ENCODE measurements around the gene ZNF566.

ZNF566 gene

DNA sequence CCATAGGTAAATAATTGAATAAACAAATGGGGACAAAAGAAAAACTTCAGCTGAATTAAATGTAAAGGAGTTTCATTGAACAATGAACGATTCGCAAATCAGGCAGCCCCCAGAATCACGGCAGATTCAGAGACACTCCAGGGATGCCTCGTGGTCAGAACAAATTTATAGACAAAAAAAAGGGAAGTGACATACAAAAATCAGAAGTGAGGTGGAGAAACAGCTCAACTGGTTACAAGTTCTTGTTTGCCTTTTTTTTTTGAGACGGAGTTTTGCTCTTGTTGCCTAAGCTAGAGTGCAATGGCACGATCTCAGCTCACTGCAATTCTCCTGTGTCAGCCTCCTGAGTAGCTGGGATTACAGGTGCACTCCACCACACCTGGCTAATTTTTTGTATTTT lies 5.7 kb downstream of the ZNF566 start (continued):
- TF ChIP-seq GLIS3 (CRISPR knock-in tag; IDR thresholded peaks at IDR 0.05) (no peak), ZNF565 (CRISPR knock-in tag; conservative IDR thresholded peaks at IDR 0.05; ENCODE audit: low read depth) (no peak), TCF4 (CRISPR knock-in tag; IDR thresholded peaks at IDR 0.05; ENCODE audit: borderline replicate concordance) (no peak), RARB (CRISPR knock-in tag; IDR thresholded peaks at IDR 0.05) (no peak), SNAI2 (CRISPR knock-in tag; IDR thresholded peaks at IDR 0.05) (no peak), ZFP3 (CRISPR knock-in tag; IDR thresholded peaks at IDR 0.05) (no peak), ISL1 (CRISPR knock-in tag; IDR thresholded peaks at IDR 0.05) (no peak), ARNTL (CRISPR knock-in tag; IDR thresholded peaks at IDR 0.05; ENCODE audit: borderline replicate concordance, low read depth) (no peak)

DNA sequence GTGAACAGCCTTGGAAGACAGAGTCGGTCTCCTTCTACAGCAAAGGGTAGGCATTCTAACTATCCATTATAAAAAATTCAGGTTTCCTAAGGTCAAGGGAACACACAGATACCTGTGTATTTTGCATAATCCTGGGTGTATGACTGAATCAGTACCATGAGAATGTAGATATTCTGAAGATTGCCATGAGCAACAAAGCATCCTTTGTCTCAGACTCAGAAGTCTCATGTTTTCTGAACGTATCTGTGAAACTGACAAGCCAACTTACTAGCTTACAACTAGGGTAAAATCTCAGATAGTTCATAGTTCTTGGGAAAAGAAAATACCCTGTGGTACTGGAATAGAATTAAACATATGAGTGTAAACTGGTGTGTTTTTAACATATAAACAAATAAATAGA lies 6.5 kb downstream of the ZNF566 start:
- no peak for TF ChIP-seq ZNF8 (CRISPR knock-in tag; IDR thresholded peaks at IDR 0.05)
- no peak for TF ChIP-seq TOX (CRISPR knock-in tag; IDR thresholded peaks at IDR 0.05; ENCODE audit: borderline replicate concordance)
- ATAC-seq: no peak

DNA sequence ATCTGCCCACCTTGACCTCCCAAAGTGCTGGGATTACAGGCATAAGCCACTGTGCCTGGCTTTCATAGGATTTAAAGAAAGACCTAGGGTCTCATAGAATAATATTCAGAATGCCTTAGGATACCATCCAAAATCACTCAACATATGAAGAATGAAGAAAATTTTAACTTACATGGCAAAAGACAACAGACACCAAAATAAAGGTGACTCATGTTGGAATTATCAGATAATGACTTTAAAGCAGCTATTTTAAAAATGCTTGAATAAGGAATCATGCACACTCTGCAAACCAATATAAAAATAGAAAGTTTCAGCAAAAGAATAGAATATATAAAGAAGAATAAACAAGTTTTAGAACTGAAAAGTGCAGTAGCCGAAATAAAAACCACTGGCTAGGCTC lies 29.3 kb downstream of the ZNF566 start:
- ATAC-seq: no peak
- no peak for TF ChIP-seq OSR1 (CRISPR knock-in tag; IDR thresholded peaks at IDR 0.05)

- no peak for ATAC-seq
- no peak for TF ChIP-seq BACH2 (CRISPR knock-in tag; IDR thresholded peaks at IDR 0.05; ENCODE audit: borderline replicate concordance)
- TF ChIP-seq ISL1 (CRISPR knock-in tag; IDR thresholded peaks at IDR 0.05): no peak
- no peak for TF ChIP-seq SNAI2 (CRISPR knock-in tag; IDR thresholded peaks at IDR 0.05)
- TF ChIP-seq, protein P1, sequence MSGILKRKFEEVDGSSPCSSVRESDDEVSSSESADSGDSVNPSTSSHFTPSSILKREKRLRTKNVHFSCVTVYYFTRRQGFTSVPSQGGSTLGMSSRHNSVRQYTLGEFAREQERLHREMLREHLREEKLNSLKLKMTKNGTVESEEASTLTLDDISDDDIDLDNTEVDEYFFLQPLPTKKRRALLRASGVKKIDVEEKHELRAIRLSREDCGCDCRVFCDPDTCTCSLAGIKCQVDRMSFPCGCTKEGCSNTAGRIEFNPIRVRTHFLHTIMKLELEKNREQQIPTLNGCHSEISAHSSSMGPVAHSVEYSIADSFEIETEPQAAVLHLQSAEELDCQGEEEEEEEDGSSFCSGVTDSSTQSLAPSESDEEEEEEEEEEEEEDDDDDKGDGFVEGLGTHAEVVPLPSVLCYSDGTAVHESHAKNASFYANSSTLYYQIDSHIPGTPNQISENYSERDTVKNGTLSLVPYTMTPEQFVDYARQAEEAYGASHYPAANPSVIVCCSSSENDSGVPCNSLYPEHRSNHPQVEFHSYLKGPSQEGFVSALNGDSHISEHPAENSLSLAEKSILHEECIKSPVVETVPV (CRISPR knock-in tag; IDR thresholded peaks at IDR 0.05): no peak
- TF ChIP-seq PPARA (CRISPR knock-in tag; IDR thresholded peaks at IDR 0.05; ENCODE audit: borderline replicate concordance): no peak
- TF ChIP-seq CSDC2 (CRISPR knock-in tag; IDR thresholded peaks at IDR 0.05): no peak
- no peak for TF ChIP-seq TCF4 (CRISPR knock-in tag; IDR thresholded peaks at IDR 0.05; ENCODE audit: borderline replicate concordance)
- TF ChIP-seq OSR1 (CRISPR knock-in tag; IDR thresholded peaks at IDR 0.05): no peak
- TF ChIP-seq, protein P2, sequence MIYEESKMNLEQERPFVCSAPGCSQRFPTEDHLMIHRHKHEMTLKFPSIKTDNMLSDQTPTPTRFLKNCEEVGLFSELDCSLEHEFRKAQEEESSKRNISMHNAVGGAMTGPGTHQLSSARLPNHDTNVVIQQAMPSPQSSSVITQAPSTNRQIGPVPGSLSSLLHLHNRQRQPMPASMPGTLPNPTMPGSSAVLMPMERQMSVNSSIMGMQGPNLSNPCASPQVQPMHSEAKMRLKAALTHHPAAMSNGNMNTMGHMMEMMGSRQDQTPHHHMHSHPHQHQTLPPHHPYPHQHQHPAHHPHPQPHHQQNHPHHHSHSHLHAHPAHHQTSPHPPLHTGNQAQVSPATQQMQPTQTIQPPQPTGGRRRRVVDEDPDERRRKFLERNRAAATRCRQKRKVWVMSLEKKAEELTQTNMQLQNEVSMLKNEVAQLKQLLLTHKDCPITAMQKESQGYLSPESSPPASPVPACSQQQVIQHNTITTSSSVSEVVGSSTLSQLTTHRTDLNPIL (CRISPR knock-in tag; IDR thresholded peaks at IDR 0.05; ENCODE audit: low read depth): no peak
- no peak for TF ChIP-seq ZFP30 (CRISPR knock-in tag; IDR thresholded peaks at IDR 0.05)
- TF ChIP-seq ZC3H10 (CRISPR knock-in tag; IDR thresholded peaks at IDR 0.05): no peak
- no peak for TF ChIP-seq ZNF70 (CRISPR knock-in tag; IDR thresholded peaks at IDR 0.05)
- no peak for TF ChIP-seq ESRRG (CRISPR knock-in tag; IDR thresholded peaks at IDR 0.05)
- TF ChIP-seq, protein P3, sequence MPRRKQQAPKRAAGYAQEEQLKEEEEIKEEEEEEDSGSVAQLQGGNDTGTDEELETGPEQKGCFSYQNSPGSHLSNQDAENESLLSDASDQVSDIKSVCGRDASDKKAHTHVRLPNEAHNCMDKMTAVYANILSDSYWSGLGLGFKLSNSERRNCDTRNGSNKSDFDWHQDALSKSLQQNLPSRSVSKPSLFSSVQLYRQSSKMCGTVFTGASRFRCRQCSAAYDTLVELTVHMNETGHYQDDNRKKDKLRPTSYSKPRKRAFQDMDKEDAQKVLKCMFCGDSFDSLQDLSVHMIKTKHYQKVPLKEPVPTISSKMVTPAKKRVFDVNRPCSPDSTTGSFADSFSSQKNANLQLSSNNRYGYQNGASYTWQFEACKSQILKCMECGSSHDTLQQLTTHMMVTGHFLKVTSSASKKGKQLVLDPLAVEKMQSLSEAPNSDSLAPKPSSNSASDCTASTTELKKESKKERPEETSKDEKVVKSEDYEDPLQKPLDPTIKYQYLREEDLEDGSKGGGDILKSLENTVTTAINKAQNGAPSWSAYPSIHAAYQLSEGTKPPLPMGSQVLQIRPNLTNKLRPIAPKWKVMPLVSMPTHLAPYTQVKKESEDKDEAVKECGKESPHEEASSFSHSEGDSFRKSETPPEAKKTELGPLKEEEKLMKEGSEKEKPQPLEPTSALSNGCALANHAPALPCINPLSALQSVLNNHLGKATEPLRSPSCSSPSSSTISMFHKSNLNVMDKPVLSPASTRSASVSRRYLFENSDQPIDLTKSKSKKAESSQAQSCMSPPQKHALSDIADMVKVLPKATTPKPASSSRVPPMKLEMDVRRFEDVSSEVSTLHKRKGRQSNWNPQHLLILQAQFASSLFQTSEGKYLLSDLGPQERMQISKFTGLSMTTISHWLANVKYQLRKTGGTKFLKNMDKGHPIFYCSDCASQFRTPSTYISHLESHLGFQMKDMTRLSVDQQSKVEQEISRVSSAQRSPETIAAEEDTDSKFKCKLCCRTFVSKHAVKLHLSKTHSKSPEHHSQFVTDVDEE (CRISPR knock-in tag; IDR thresholded peaks at IDR 0.05): no peak
- no peak for TF ChIP-seq POU6F1 (CRISPR knock-in tag; IDR thresholded peaks at IDR 0.05; ENCODE audit: borderline replicate concordance, low read depth)
- TF ChIP-seq GLIS3 (CRISPR knock-in tag; IDR thresholded peaks at IDR 0.05): no peak
Measured at GRCh38 chr19:36456831-36457230, 32.5 kb downstream of the ZNF566 start.
